Activated CD4-positive, CD25-positive, alpha-beta regulatory T cell treated with anti-CD3 and anti-CD28 coated beads, Interleukin-2, amount 50 U/mL, for 16 hours (primary cell): ENCODE data around the gene CLIP3.
"Not testable (repeated sequence)": the region's sequence is repeated elsewhere in the genome, so short reads cannot be mapped to it uniquely, and the experiment has no call there.

ENCODE experiments used
- DNase-seq: peaks from one replicate; pipeline ENCODE4 v3.0.0-alpha.2; 2020; ENCODE audit warnings: low read depth, low spot score

CLIP3 gene, protein sequence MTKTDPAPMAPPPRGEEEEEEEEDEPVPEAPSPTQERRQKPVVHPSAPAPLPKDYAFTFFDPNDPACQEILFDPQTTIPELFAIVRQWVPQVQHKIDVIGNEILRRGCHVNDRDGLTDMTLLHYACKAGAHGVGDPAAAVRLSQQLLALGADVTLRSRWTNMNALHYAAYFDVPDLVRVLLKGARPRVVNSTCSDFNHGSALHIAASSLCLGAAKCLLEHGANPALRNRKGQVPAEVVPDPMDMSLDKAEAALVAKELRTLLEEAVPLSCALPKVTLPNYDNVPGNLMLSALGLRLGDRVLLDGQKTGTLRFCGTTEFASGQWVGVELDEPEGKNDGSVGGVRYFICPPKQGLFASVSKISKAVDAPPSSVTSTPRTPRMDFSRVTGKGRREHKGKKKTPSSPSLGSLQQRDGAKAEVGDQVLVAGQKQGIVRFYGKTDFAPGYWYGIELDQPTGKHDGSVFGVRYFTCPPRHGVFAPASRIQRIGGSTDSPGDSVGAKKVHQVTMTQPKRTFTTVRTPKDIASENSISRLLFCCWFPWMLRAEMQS

DNA sequence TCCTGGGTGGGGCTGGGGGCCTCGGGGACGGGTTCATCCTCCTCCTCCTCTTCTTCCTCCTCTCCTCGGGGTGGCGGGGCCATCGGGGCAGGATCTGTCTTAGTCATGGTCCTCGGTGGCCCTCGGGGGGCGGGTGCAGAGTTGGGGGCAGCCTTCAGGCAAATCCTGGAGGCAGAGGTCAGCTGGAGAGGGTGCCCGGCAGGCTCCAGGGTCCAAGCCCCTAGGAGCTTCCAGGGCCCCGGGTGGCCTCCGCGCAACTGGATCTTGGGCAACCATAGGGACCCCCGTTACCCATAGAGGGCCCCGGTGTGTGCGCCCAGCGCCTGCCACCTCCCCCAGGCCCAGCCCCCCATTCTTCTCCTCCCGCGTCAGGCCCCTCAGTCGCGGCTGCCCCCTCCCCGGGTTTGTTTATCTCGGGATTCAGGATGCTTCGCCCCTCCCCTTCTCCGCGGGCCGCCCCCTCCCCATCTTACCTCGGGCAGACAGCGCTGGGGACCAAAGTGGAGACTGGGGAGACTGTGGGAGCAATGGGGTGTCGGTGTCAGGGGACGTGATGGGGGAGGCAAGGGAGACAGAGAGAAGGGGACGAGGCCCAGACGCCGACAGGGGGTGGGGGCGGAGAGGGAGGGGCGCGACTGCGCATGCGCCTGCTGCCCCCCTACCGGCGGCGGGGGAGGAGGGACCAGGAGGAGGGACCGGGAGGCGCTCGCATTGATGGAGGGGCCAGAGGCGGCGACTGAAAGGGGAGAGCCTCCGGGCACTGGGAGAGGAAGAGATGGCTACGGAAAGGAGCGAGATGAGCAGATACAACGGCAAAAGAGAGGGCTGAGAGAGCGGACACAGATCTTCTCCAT is at the start of gene CLIP3:
TSS of gene CLIP3 (minus strand) at position 623 of the 854 bp plus-strand sequence. CDS start at position 107, 516 bp downstream.
- no peak for DNase-seq

GRCh38 chr19:36081894-36082293 is 49.2 kb upstream of the CLIP3 start:
- no peak for DNase-seq

- DNase-seq = no peak
Observed at GRCh38 chr19:36081385-36081784, 48.7 kb upstream of the CLIP3 start.

GRCh38 chr19:36079389-36079945 is 46.8 kb upstream of the CLIP3 start:
- no peak for DNase-seq

DNA sequence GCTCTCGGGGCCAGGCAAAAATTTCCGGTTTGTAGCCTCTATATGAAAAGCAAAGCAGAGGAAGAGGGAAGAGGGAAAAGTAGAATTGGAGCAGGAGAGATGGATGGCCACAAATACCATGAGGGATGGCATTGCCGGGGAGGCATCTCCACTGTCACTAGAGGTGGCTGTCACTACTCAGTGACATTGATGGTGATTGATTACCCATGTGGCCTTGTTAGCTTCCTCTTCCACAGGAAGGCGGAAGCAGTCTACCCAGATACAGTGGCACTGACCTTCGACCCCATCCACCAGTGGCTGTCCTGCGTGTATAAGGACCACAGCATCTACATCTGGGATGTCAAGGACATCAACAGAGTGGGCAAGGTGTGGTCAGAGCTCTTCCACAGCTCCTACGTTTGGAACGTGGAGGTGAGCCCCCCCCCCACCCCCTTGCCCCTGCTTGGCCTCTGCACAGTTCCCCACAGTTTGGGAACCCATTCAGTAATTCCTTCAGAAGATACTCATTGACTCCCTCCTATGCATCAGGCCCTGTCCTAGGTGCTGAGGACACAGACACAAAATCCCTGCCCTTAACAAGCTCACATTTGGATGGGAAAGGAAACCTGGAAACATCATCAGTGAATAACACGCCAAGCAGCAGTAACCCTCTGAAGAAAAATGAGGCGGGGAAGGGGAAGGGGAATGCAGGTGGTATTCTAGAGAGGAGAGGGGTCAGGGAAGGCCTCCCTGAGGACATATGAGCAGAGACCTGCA is 40.6 kb upstream of the CLIP3 start:
- no peak for DNase-seq

DNA sequence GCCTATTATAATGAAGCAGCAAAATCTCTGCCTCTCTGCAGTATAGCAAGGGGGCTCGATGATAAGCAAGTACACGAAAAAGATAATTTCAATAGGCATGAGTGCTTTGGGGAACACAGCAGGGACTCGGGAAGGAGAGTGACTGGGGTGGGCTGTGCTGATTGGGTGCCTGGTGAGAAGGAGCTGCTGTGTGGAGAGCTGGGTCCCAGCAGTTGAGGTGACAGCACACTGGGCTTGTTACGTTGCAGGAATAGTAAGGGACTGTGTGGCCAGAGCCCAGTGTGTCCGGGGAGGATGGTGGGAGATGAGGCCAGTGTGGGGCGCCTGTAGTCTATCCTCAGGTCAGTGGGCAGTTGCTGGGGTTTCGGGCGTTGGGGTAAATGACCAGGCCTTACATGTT is 39.4 kb upstream of the CLIP3 start:
- DNase-seq = no peak

DNA sequence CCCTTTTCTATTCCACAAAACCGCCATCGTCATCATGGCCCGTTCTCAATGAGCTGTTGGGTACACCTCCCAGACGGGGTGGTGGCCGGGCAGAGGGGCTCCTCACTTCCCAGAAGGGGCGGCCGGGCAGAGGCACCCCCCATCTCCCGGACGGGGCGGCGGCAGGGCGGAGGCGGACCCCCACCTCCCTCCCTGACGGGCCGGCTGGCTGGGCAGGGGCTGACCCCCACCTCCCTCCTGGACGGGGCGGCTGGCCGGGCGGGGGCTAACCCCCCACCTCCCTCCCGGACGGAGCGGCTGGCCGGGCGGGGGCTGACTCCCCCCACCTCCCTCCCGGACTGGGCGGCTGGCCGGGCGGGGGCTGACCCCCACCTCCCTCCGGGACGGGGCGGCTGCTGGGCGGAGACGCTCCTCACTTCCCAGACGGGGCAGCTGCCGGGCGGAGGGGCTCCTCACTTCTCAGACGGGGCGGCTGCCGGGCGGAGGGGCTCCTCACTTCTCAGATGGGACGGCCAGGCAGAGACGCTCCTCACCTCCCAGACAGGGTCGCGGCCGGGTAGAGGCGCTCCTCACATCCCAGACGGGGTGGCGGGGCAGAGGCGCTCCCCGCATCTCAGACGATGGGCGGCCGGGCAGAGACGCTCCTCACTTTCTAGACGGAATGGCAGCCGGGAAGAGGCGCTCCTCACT is 36.3 kb upstream of the CLIP3 start:
- DNase-seq = not testable (repeated sequence)

DNA sequence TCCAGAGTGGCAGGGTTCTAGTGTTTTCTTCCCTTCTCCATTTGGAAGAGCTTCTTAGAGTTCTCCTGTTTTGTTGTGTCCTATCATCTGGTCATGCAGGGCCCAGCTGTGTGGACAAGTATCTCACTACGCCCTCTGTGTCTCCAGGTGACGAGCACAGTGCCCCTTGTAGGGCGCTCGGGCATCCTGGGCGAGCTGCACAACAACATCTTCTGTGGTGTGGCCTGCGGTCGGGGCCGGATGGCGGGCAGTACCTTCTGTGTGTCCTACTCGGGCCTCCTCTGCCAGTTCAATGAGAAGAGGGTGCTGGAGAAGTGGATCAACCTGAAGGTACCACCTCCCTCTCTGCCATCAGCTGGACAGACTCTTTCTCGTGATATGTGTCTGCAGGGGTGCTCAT is 35.0 kb upstream of the CLIP3 start:
- DNase-seq = no peak

DNA sequence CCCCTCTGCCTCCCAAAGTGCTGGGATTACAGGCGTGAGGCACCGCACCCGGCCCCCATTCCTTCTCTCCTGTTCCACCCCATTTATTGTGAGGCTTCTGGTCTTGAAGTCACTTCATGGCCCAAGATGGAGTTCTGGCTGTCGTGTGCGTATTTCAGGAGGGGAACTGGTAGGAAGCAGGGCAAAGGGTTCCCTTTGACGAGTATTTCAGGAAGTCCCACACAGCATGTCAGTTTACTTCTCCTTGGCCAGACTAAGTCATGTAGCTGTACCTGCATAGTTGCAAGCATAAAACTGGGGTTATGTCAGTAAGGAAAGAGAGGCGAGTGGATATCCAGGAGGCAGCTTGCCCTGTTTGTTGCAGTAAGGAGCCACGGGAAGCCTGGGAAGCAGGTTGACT is 32.2 kb upstream of the CLIP3 start:
- no peak for DNase-seq

DNA sequence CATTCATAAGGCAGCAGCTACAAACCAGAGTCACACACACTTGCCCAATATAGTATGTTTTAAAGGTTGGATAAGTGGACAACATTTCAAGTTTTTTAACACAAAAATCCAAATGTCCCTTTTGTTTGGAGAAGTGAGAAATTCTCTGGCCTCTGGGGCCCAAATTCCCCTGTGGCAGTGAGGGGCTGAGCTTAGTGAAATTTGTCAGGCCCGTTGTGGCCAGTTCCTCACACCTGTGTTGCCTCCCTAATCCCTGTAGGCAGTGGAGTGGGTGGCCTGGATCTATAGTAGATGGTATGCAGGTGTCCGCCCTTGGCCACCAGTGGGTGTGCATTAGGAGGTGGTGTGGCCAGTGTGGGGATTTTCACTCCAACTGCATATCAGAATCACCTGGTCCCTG is 28.7 kb upstream of the CLIP3 start:
- DNase-seq = no peak

DNA sequence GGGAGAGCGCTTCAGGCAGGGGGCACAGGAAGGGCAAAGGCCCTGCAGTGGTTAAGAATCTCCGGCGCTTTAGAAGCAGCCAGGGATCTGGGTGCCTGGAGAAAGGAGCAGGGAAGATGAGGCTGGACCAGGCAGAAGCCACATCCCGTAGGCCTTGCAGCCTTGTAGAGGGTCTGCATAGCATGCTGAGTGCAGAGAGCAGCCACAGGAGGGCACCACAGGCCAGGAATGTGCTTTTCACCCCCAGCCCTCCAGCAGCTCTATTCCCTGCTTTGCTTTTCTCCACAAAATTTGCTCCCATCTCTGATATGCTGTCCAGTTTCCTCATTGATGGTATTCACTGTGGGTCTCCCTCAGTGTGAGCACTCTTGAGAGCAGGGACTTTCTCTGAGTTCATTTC is 27.8 kb upstream of the CLIP3 start:
- DNase-seq = no peak

- no peak for DNase-seq
Observed at GRCh38 chr19:36059180-36059910, 26.7 kb upstream of the CLIP3 start.

- DNase-seq = no peak
Observed at GRCh38 chr19:36058481-36059179, 26.0 kb upstream of the CLIP3 start.

GRCh38 chr19:36054733-36055686 is 22.3 kb upstream of the CLIP3 start, which contains the start of gene WDR62:
TSS of gene WDR62 (plus strand) at chr19:36054897. CDS start at chr19:36054972, 75 bp downstream.
- peak; percentile 86 for DNase-seq

DNA sequence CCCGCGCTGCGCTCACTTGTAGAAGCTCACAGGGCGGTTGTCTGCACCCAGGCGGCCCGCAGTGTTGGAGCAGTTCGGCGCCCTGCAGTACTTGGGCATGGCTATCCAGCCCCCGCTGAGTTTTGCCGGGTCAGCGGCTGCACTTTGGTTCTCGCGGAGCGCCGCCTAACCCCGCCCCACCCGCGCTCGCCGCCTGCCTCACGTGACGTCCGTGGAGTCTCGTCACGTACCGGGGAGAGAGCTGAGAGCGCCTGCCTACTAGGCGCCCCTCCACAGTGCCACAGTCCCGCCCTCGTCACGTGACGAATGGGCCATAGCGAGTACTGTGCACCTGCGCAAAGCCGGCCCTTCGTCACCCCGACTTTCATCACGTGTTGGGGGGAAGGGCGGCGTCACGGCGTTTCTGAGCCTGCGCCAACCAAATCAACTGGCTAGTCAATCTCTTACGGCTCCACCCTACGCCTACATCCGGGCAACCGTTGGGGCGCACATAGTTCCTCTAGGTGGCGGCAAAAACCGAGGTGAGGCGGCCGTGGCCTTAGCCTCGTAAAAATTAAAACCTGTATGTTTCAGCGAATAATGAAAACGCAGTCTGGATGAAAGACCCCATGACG is 21.6 kb upstream of the CLIP3 start, which contains the start of gene THAP8:
TSS of gene THAP8 (minus strand) at position 167 of the 614 bp plus-strand sequence. CDS start at position 99, 68 bp downstream.
- peak; percentile 100 for DNase-seq

- DNase-seq = no peak
Observed at GRCh38 chr19:36051637-36052036, 19.0 kb upstream of the CLIP3 start.

GRCh38 chr19:36051236-36051635 is 18.6 kb upstream of the CLIP3 start:
- no peak for DNase-seq
